ENCODE data around the gene POLQ.

DNA sequence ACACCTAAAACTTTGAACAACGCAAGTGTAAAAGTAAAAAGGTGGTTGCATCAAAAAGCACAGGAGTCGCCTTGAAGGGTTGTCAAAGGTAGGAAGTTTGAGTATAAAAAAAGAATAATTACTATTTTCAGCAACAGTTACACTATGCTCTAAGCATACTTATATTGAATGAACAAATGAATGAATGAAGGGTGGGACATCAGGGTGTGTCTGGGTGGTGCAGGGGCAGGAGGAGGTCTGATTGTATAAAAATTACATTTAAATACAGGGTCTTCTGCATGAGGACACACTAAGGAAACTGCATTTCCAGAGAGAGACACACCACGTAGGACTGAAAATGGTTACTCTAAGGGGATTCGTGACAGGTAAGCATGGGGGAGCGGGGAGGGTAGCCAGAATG is 21.9 kb upstream of the POLQ start, which contains the start of gene ARGFX:
- no peak for TF ChIP-seq ESRRA (IDR thresholded peaks at IDR 0.05; ENCODE audit: low read length)
- TF ChIP-seq SREBF2 (IDR thresholded peaks at IDR 0.05; ENCODE audit: low read length): no peak
- TF ChIP-seq, protein P1, sequence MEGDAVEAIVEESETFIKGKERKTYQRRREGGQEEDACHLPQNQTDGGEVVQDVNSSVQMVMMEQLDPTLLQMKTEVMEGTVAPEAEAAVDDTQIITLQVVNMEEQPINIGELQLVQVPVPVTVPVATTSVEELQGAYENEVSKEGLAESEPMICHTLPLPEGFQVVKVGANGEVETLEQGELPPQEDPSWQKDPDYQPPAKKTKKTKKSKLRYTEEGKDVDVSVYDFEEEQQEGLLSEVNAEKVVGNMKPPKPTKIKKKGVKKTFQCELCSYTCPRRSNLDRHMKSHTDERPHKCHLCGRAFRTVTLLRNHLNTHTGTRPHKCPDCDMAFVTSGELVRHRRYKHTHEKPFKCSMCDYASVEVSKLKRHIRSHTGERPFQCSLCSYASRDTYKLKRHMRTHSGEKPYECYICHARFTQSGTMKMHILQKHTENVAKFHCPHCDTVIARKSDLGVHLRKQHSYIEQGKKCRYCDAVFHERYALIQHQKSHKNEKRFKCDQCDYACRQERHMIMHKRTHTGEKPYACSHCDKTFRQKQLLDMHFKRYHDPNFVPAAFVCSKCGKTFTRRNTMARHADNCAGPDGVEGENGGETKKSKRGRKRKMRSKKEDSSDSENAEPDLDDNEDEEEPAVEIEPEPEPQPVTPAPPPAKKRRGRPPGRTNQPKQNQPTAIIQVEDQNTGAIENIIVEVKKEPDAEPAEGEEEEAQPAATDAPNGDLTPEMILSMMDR (IDR thresholded peaks at IDR 0.05 in 2 of 3, conservative IDR thresholded peaks at IDR 0.05 in 1 of 3; ENCODE audit: control insufficient read depth in 2 of 3, extremely low read depth in 1 of 3, insufficient read depth in 1 of 3, low read depth in 3 of 3, low read length in 3 of 3): no peak
- TF ChIP-seq GABPA (IDR thresholded peaks at IDR 0.05; ENCODE audit: low read depth): no peak
- TF ChIP-seq POLR2AphosphoS5 (IDR thresholded peaks at IDR 0.05; ENCODE audit: low read length): no peak
- no peak for TF ChIP-seq ZNF24 (IDR thresholded peaks at IDR 0.05)
- TF ChIP-seq, protein P2, sequence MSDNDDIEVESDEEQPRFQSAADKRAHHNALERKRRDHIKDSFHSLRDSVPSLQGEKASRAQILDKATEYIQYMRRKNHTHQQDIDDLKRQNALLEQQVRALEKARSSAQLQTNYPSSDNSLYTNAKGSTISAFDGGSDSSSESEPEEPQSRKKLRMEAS (IDR thresholded peaks at IDR 0.05; ENCODE audit: low read depth, low read length): no peak

Data from GM12878 (cell line).